Measurements from ENCODE around the gene OSBPL5. TPM values are rescaled to one million over a fixed set of nuclear protein-coding genes. Genes with fewer than 3 reads are reported as not detected.
"Not testable (repeated sequence)": the region's sequence is repeated elsewhere in the genome, so short reads cannot be mapped to it uniquely, and the experiment has no call there.

OSBPL5 gene
- total and polyA plus RNA-seq, 4 experiments from 2014 or later = 0.75 to 5.2 (median 2.9) TPM

DNA sequence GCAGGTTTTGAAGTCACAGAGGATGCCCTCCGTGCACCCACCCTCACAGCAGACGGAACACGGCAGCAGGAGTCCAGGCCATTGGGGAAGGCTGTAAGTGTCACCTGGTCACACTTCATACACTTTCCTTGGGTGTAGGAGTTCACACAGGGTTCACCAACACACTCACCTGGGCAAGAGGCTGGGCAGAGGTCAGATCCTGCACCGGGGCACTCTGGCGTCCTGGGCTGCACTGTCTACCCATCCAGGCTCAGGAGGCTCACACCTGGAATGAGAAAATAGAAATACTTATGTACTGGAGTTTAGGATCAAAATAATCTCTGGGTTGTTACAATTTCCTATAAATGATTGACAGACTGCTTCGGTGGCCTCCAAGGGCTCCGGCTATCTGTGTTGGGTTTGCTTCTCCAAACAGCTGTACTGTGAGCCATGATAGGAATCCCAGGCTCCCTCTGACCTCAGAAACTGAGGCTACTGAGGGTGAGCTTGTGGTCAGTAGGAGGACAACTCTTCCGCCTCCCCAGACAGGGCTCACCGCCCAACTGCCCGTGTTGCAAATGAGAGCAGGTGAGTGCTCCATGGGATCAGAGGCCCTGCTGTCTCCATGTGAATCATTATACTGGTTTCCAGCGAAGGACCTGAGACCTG lies 87.8 kb downstream of the OSBPL5 start:
- ChIA-PET CTCF (ENCODE audit: partially characterized antibody) (interaction anchor here (0.8 kb wide), 1 partner anchor 20 kb away, joined by 3 read pairs; the partner anchor contains the start of gene CARS1), POLR2A (ENCODE audit: partially characterized antibody) (no interaction called here)
- H3K27me3 Mint-ChIP-seq = peaks cover 4% of the 10 kb centered on the region in 2 donors
- Histone ChIP-seq H3K36me3 (ENCODE audit: insufficient read depth, low read length) (no peaks in the 10 kb centered on the region), H3K4me3 (ENCODE audit: low read length in 2 of 2) (no peak overlapping the region), H3K4me1 (ENCODE audit: insufficient read depth, low read length) (no peaks in the 10 kb centered on the region), H3K27me3 (ENCODE audit: insufficient read depth, low read length) (no peaks in the 10 kb centered on the region), H3K27ac (ENCODE audit: low read depth, low read length) (no peak overlapping the region), H3K9me3 (ENCODE audit: control insufficient read depth in 1 of 2, low read length in 2 of 2) (no peaks in the 10 kb centered on the region)
- H3K9me3 Mint-ChIP-seq = no peaks in the 10 kb centered on the region
- no peak overlapping the region for H3K27ac Mint-ChIP-seq
- no peak for DNase-seq
- H3K4me1 Mint-ChIP-seq = no peaks in the 10 kb centered on the region
- H3K36me3 Mint-ChIP-seq = no peaks in the 10 kb centered on the region
- intact Hi-C loops (cut with micrococcal nuclease) = no loop called here
- no peak overlapping the region for H3K4me3 Mint-ChIP-seq

DNA sequence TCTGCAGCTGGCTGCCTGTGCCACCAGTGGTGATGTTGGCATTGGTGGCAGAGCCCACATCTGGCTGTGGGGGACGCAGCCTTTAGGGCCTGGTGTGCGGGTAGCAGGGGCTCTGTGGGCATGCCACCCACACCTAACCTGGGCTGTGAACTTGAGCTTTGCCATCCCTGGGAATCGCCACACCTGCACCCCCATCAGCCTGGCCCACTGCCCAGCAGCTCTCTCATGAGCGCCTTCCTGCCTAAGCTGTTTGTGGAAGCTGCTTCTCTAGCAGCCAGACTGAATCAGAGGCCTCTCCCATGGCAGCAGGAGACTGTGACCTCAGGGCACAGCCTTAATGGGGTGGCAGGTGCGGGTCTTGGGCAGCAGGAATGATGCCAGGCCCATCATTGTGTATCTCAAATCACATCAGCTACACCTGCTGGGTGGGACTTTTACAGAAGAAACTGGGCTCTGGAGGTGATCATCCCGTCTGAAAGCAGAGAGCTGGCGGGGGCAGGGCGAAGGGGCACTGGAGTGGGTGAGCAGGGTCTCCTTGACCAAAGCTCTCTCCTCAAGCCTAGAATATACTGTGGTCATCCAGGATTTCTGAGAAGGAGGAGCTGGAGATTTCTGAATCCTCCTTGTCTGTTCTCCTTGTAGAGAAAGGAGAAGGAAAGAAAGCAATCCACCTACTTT lies 90.1 kb downstream of the OSBPL5 start:
- H3K4me1 ChIP-seq (ENCODE audit: insufficient read depth, low read length) = no peaks in the 10 kb centered on the region
- CTCF ChIA-PET (ENCODE audit: partially characterized antibody) = interaction anchor here (1.1 kb wide), 1 partner anchor 16 kb away, joined by 4 read pairs; no protein-coding TSS in a partner anchor
- no peak overlapping the region for H3K4me3 ChIP-seq (ENCODE audit: low read length in 2 of 2)
- Mint-ChIP-seq H3K27me3 (peaks cover 0 to 4% of the 10 kb centered on the region in 2 donors), H3K27ac (no peak overlapping the region), H3K36me3 (no peaks in the 10 kb centered on the region), H3K9me3 (no peaks in the 10 kb centered on the region), H3K4me3 (no peak overlapping the region), H3K4me1 (no peaks in the 10 kb centered on the region)
- no peaks in the 10 kb centered on the region for H3K9me3 ChIP-seq (ENCODE audit: control insufficient read depth in 1 of 2, low read length in 2 of 2)
- no peak overlapping the region for H3K27ac ChIP-seq (ENCODE audit: low read depth, low read length)
- H3K36me3 ChIP-seq (ENCODE audit: insufficient read depth, low read length) = no peaks in the 10 kb centered on the region
- DNase-seq = no peak
- no peaks in the 10 kb centered on the region for H3K27me3 ChIP-seq (ENCODE audit: insufficient read depth, low read length)
- POLR2A ChIA-PET (ENCODE audit: partially characterized antibody) = no interaction called here
- intact Hi-C loops (cut with micrococcal nuclease) = no loop called here

DNA sequence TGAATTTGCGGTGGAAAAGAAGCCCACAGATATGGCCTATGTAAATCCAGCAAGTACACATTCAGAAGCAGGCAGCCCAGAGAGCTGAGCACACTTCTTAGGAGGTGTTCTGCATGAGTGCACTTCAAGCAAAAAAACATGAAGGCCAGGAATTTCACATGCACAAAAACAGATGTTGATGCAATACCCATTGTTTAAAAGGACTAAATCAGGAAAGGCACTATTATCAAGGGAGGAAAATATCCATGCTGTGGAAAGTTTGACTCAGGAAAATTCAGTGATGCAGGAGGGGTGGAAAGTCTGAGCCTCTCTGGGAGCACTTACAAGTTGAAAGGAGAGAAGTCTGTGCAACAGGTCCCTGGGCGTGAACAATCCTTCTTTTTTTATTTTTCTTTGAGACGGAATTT lies 92.1 kb downstream of the OSBPL5 start:
- Histone ChIP-seq H3K27ac (ENCODE audit: low read depth, low read length) (no peak overlapping the region), H3K4me1 (ENCODE audit: insufficient read depth, low read length) (no peaks in the 10 kb centered on the region), H3K27me3 (ENCODE audit: insufficient read depth, low read length) (no peaks in the 10 kb centered on the region), H3K4me3 (ENCODE audit: low read length in 2 of 2) (no peak overlapping the region), H3K9me3 (ENCODE audit: control insufficient read depth in 1 of 2, low read length in 2 of 2) (no peaks in the 10 kb centered on the region), H3K36me3 (ENCODE audit: insufficient read depth, low read length) (no peaks in the 10 kb centered on the region)
- Mint-ChIP-seq H3K9me3 (no peaks in the 10 kb centered on the region), H3K4me1 (no peaks in the 10 kb centered on the region), H3K27ac (no peak overlapping the region), H3K4me3 (no peak overlapping the region), H3K36me3 (no peaks in the 10 kb centered on the region), H3K27me3 (peaks cover 3 to 4% of the 10 kb centered on the region in 2 donors)
- ChIA-PET CTCF (ENCODE audit: partially characterized antibody) (no interaction called here), POLR2A (ENCODE audit: partially characterized antibody) (no interaction called here)
- intact Hi-C loops (cut with micrococcal nuclease) = no loop called here
- no peak for DNase-seq

DNA sequence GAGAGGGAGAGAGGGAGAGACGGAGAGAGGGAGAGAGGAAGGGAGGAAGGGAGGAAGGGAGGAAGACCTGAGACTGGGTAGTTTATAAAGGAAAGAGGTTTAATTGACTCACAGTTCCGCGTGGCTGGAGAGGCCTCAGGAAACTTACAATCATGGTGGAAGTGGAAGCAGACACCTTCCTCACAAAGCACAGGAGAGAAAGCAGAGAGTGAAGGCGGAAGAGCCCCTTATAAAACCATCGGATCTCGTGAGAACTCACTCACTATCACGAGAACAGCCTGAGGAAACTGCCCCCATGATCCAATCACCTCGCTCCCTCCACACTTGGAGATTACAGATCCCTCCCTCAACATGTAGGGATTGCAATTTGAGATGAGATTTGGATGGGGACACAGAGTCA lies 95.7 kb downstream of the OSBPL5 start:
- Mint-ChIP-seq H3K9me3 (no peaks in the 10 kb centered on the region), H3K4me1 (no peaks in the 10 kb centered on the region), H3K27ac (no peak overlapping the region), H3K27me3 (peaks cover 4 to 11% of the 10 kb centered on the region in 2 donors), H3K4me3 (no peak overlapping the region), H3K36me3 (no peaks in the 10 kb centered on the region)
- CTCF ChIA-PET (ENCODE audit: partially characterized antibody) = no interaction called here
- no peaks in the 10 kb centered on the region for H3K9me3 ChIP-seq (ENCODE audit: control insufficient read depth in 1 of 2, low read length in 2 of 2)
- no peaks in the 10 kb centered on the region for H3K36me3 ChIP-seq (ENCODE audit: insufficient read depth, low read length)
- intact Hi-C loops (cut with micrococcal nuclease) = no loop called here
- no peak for DNase-seq
- no peaks in the 10 kb centered on the region for H3K27me3 ChIP-seq (ENCODE audit: insufficient read depth, low read length)
- POLR2A ChIA-PET (ENCODE audit: partially characterized antibody) = no interaction called here
- no peak overlapping the region for H3K4me3 ChIP-seq (ENCODE audit: low read length in 2 of 2)
- no peak overlapping the region for H3K27ac ChIP-seq (ENCODE audit: low read depth, low read length)
- no peaks in the 10 kb centered on the region for H3K4me1 ChIP-seq (ENCODE audit: insufficient read depth, low read length)

DNA sequence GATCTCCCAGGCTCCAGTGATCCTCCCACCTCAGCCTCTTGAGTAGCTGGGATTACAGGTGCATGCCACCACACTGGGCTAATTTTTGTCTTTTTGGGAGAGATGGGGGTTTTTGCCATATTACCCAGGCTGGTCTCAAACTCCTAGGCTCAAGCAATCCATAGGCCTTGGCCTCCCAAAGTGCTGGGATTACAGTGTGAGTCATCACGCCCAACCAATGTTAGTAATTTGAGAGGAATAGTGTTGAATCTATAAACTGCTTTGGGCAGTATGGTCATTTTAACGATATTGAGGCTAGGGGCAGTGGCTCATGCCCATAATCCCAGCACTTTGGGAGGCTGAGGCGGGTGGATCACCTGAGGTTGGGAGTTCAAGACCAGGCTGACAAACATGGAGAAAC lies 98.8 kb downstream of the OSBPL5 start:
- H3K27me3 ChIP-seq (ENCODE audit: insufficient read depth, low read length); H3K9me3 ChIP-seq (ENCODE audit: control insufficient read depth in 1 of 2, low read length in 2 of 2); POLR2A ChIA-PET (ENCODE audit: partially characterized antibody); H3K4me3 ChIP-seq (ENCODE audit: low read length in 2 of 2); H3K27ac ChIP-seq (ENCODE audit: low read depth, low read length); H3K4me3 Mint-ChIP-seq; DNase-seq; H3K4me1 ChIP-seq (ENCODE audit: insufficient read depth, low read length); H3K9me3 Mint-ChIP-seq; H3K27ac Mint-ChIP-seq; intact Hi-C loops (cut with micrococcal nuclease); H3K36me3 ChIP-seq (ENCODE audit: insufficient read depth, low read length); H3K36me3 Mint-ChIP-seq; H3K4me1 Mint-ChIP-seq: not testable (repeated sequence)
- peaks cover 4 to 11% of the 10 kb centered on the region in 2 donors for H3K27me3 Mint-ChIP-seq
- CTCF ChIA-PET (ENCODE audit: partially characterized antibody) = interaction anchor here (1.3 kb wide), 1 partner anchor 25 kb away, joined by 4 read pairs; no protein-coding TSS in a partner anchor

DNA sequence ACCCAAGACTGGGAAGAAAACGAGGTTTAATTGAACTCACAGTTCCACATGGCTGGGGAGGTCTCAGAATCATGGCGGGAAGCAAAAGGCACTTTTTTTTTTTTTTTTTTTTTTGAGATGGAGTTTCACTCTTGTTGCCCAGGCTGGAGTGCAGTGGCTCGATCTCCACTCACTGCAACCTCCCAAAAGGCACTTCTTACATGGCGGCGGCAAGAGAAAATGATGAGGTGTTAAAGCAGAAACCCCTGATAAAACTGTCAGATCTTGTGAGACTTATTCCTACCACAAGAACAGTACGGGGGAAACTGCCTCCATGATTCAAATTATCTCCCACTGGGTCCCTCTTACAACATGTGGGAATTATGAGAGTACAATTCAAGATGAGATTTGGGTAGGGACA lies 100.4 kb downstream of the OSBPL5 start:
- H3K36me3 ChIP-seq (ENCODE audit: insufficient read depth, low read length); H3K4me1 Mint-ChIP-seq; H3K4me1 ChIP-seq (ENCODE audit: insufficient read depth, low read length); H3K9me3 Mint-ChIP-seq; H3K27ac Mint-ChIP-seq; H3K4me3 ChIP-seq (ENCODE audit: low read length in 2 of 2); POLR2A ChIA-PET (ENCODE audit: partially characterized antibody); H3K4me3 Mint-ChIP-seq; intact Hi-C loops (cut with micrococcal nuclease); H3K36me3 Mint-ChIP-seq; CTCF ChIA-PET (ENCODE audit: partially characterized antibody); H3K27me3 ChIP-seq (ENCODE audit: insufficient read depth, low read length); H3K9me3 ChIP-seq (ENCODE audit: control insufficient read depth in 1 of 2, low read length in 2 of 2); DNase-seq; H3K27ac ChIP-seq (ENCODE audit: low read depth, low read length): not testable (repeated sequence)
- H3K27me3 Mint-ChIP-seq = peaks cover 7 to 11% of the 10 kb centered on the region in 2 donors

DNA sequence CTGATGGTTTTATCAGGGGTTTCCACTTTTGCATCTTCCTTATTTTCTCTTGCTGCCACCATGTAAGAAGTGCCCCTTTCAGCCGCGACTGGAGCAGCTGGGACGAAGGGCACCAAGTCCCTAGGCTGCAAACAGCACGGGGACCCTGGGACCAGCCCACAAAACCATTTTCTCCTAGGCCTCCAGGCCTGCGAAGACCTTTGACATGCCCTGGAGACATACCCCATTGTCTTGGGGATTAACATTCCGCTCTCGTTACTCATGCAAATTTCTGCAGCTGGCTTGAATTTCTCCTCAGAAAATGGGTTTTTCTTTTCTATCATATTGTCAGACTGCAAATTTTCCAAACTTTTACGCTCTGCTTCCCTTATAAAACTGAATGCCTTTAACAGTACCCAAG lies 101.2 kb downstream of the OSBPL5 start:
- CTCF ChIA-PET (ENCODE audit: partially characterized antibody); intact Hi-C loops (cut with micrococcal nuclease); H3K9me3 ChIP-seq (ENCODE audit: control insufficient read depth in 1 of 2, low read length in 2 of 2); POLR2A ChIA-PET (ENCODE audit: partially characterized antibody); H3K9me3 Mint-ChIP-seq; H3K27ac Mint-ChIP-seq; H3K27me3 ChIP-seq (ENCODE audit: insufficient read depth, low read length); H3K4me1 ChIP-seq (ENCODE audit: insufficient read depth, low read length); H3K27ac ChIP-seq (ENCODE audit: low read depth, low read length); H3K36me3 Mint-ChIP-seq; DNase-seq; H3K4me1 Mint-ChIP-seq; H3K36me3 ChIP-seq (ENCODE audit: insufficient read depth, low read length); H3K4me3 Mint-ChIP-seq; H3K4me3 ChIP-seq (ENCODE audit: low read length in 2 of 2): not testable (repeated sequence)
- H3K27me3 Mint-ChIP-seq = peaks cover 7 to 11% of the 10 kb centered on the region in 2 donors
